WTC11 (cell line): ENCODE measurements around the gene IL20RB. TPM values are rescaled to one million over a fixed set of nuclear protein-coding genes. Genes with fewer than 3 reads are reported as not detected.

Experiments
- ATAC-seq: fragments of 200-7000 bp; cut with Tn5 transposase; 2 replicates; pipeline ENCODE4 v1.10.0; 2021; ENCODE audit warnings: mild to moderate bottlenecking, moderate library complexity
- CTCF ChIA-PET: fragments of 300-600 bp; sonication (Branson Sonifier 250); formaldehyde crosslinking; loops from one replicate; lab custom pipeline; 2021; ENCODE audit warnings: antibody characterized with exemption; lab: Charles Lee
- POLR2A ChIA-PET: fragments of 350-600 bp; sonication (Branson Sonifier 250); formaldehyde crosslinking; loops from one replicate; lab custom pipeline; 2021; ENCODE audit warnings: antibody characterized with exemption; lab: Charles Lee
- DNase-seq: peaks from one replicate; pipeline ENCODE4 v3.0.0; 2021; ENCODE audit warnings: low spot score
- H3K27ac Mint-ChIP-seq: 2 replicates; pipeline ENCODE4 v1.8.0; 2021; ENCODE audit warnings: mixed read lengths
- H3K27me3 Mint-ChIP-seq: 2 replicates; pipeline ENCODE4 v1.8.0; 2021; ENCODE audit warnings: low read depth, mild to moderate bottlenecking, moderate library complexity, mixed read lengths
- H3K36me3 Mint-ChIP-seq: 2 replicates; pipeline ENCODE4 v1.8.0; 2021; ENCODE audit warnings: mixed read lengths
- H3K4me1 Mint-ChIP-seq: 2 replicates; pipeline ENCODE4 v1.8.0; 2022; ENCODE audit warnings: mixed read lengths
- H3K4me3 Mint-ChIP-seq: 2 replicates; pipeline ENCODE4 v1.8.0; 2021; ENCODE audit warnings: mild to moderate bottlenecking, moderate library complexity, mixed read lengths
- H3K9me3 Mint-ChIP-seq: 2 replicates; pipeline ENCODE4 v1.8.0; 2021; ENCODE audit warnings: mixed read lengths
- AR ChIP-seq: fragments of 250-450 bp; sonication (Bioruptor Pico); IDR thresholded peaks from 2 replicates; pipeline ENCODE4 v1.9.0; 2021; ENCODE audit warnings: mild to moderate bottlenecking
- ATF3 ChIP-seq: sonication (generic); formaldehyde crosslinking; conservative IDR thresholded peaks from 2 replicates; pipeline ENCODE4 v1.8.1; 2022; ENCODE audit warnings: mild to moderate bottlenecking, missing genetic modification reagents
- ATF6 ChIP-seq: sonication (generic); formaldehyde crosslinking; IDR thresholded peaks from 2 replicates; pipeline ENCODE4 v1.8.1; 2023; ENCODE audit warnings: mild to moderate bottlenecking, missing genetic modification reagents
- CDX4 ChIP-seq: fragments of 250-450 bp; sonication (Bioruptor Pico); IDR thresholded peaks from 2 replicates; pipeline ENCODE4 v1.9.0; 2021; ENCODE audit warnings: moderate library complexity, mild to moderate bottlenecking, inconsistent platforms, borderline replicate concordance
- E2F5 ChIP-seq: sonication (generic); formaldehyde crosslinking; IDR thresholded peaks from 2 replicates; pipeline ENCODE4 v1.8.1; 2022; ENCODE audit warnings: mild to moderate bottlenecking, moderate library complexity, missing genetic modification reagents
- ELF4 ChIP-seq: sonication (generic); formaldehyde crosslinking; IDR thresholded peaks from 2 replicates; pipeline ENCODE4 v1.8.1; 2022; ENCODE audit warnings: low read depth, mild to moderate bottlenecking, moderate library complexity, missing genetic modification reagents
- ETV6 ChIP-seq: sonication (generic); formaldehyde crosslinking; IDR thresholded peaks from 2 replicates; pipeline ENCODE4 v1.8.1; 2022; ENCODE audit warnings: mild to moderate bottlenecking, missing genetic modification reagents
- FOXK1 ChIP-seq: sonication (generic); formaldehyde crosslinking; IDR thresholded peaks from 2 replicates; pipeline ENCODE4 v1.8.0; 2022; ENCODE audit warnings: mild to moderate bottlenecking, moderate library complexity, missing genetic modification reagents
- GTF2I ChIP-seq: fragments of 250-450 bp; sonication (Bioruptor Pico); conservative IDR thresholded peaks from 2 replicates; pipeline ENCODE4 v1.4.0; 2021; ENCODE audit warnings: mild to moderate bottlenecking
- HMGA2 ChIP-seq: fragments of 250-450 bp; sonication (Bioruptor Pico); IDR thresholded peaks from 2 replicates; pipeline ENCODE4 v1.4.0; 2021; ENCODE audit warnings: mild to moderate bottlenecking, moderate library complexity
- KAT7 ChIP-seq: sonication (generic); formaldehyde crosslinking; IDR thresholded peaks from 2 replicates; pipeline ENCODE4 v1.8.1; 2023; ENCODE audit warnings: missing genetic modification reagents, mild to moderate bottlenecking, borderline replicate concordance
- NFATC4 ChIP-seq: fragments of 250-450 bp; sonication (Bioruptor Pico); IDR thresholded peaks from 2 replicates; pipeline ENCODE4 v1.9.0; 2021; ENCODE audit warnings: mild to moderate bottlenecking
- NFE2L1 ChIP-seq: sonication (generic); formaldehyde crosslinking; IDR thresholded peaks from 2 replicates; pipeline ENCODE4 v1.8.1; 2023; ENCODE audit warnings: missing genetic modification reagents
- STAT6 ChIP-seq: sonication (generic); formaldehyde crosslinking; conservative IDR thresholded peaks from 2 replicates; pipeline ENCODE4 v1.8.1; 2023; ENCODE audit warnings: mild to moderate bottlenecking, low read depth, missing genetic modification reagents, moderate library complexity
- TP53 ChIP-seq: sonication (generic); formaldehyde crosslinking; IDR thresholded peaks from 2 replicates; pipeline ENCODE4 v1.8.1; 2023; ENCODE audit warnings: mild to moderate bottlenecking, missing genetic modification reagents
- ZBTB43 ChIP-seq: sonication (generic); formaldehyde crosslinking; IDR thresholded peaks from 2 replicates; pipeline ENCODE4 v1.8.1; 2023; ENCODE audit warnings: mild to moderate bottlenecking, missing genetic modification reagents
- ZMAT4 ChIP-seq: fragments of 250-450 bp; sonication (Bioruptor Pico); IDR thresholded peaks from 2 replicates; pipeline ENCODE4 v1.9.0; 2021; ENCODE audit warnings: mild to moderate bottlenecking
- ZNF232 ChIP-seq: sonication (generic); formaldehyde crosslinking; IDR thresholded peaks from 2 replicates; pipeline ENCODE4 v1.8.0; 2022; ENCODE audit warnings: mild to moderate bottlenecking, missing genetic modification reagents
- ZNF416 ChIP-seq: fragments of 250-450 bp; sonication (Bioruptor Pico); IDR thresholded peaks from 2 replicates; pipeline ENCODE4 v1.9.0; 2021; ENCODE audit warnings: mild to moderate bottlenecking, inconsistent platforms
- ZNF532 ChIP-seq: fragments of 250-450 bp; sonication (Bioruptor Pico); IDR thresholded peaks from 2 replicates; pipeline ENCODE4 v1.9.0; 2021; ENCODE audit warnings: mild to moderate bottlenecking, borderline replicate concordance
- total RNA-seq: library from RNA; stranded (reverse); gene quantifications from 3 replicates; pipeline ENCODE4 v1.2.3, GENCODE V29; 2021

The IL20RB gene
- total RNA-seq, 1 experiment from 2014 or later, result 2.3 TPM

- H3K27me3 Mint-ChIP-seq, result no peaks in the 10 kb centered on the region
- H3K9me3 Mint-ChIP-seq, result peaks cover 15% of the 10 kb centered on the region
- ChIA-PET POLR2A (interaction anchor here (0.7 kb wide), 1 partner anchor 96 kb away, joined by 7 read pairs; no protein-coding TSS in a partner anchor), CTCF (interaction anchor here (0.9 kb wide), 1 partner anchor 75 kb away, joined by 4 read pairs; no protein-coding TSS in a partner anchor)
- H3K27ac Mint-ChIP-seq, result no peak overlapping the region; the same call in 1 of the 2 replicates
- DNase-seq, result no peak
- H3K4me3 Mint-ChIP-seq, result no peak overlapping the region
- H3K36me3 Mint-ChIP-seq, result peaks cover 14% of the 10 kb centered on the region
- ATAC-seq, result no peak
- TF ChIP-seq FOXK1 (CRISPR knock-in tag), result no peak
- no peak for TF ChIP-seq ETV6 (CRISPR knock-in tag)
- TF ChIP-seq GTF2I (CRISPR knock-in tag), result no peak
- no peak for TF ChIP-seq ZMAT4 (CRISPR knock-in tag)
- TF ChIP-seq ELF4 (CRISPR knock-in tag), result no peak
- no peak for TF ChIP-seq NFATC4 (CRISPR knock-in tag)
- no peak for TF ChIP-seq ZNF532 (CRISPR knock-in tag)
- TF ChIP-seq ATF6, result no peak
- TF ChIP-seq CDX4 (CRISPR knock-in tag), result no peak
- TF ChIP-seq ZBTB43 (CRISPR knock-in tag), result no peak
- no peak for TF ChIP-seq TP53 (CRISPR knock-in tag)
- TF ChIP-seq KAT7 (CRISPR knock-in tag), result no peak
- TF ChIP-seq STAT6 (CRISPR knock-in tag), result no peak
- TF ChIP-seq, all 79 proteins: peak for 0
- H3K4me1 Mint-ChIP-seq, result peaks cover 47% of the 10 kb centered on the region
Measured at GRCh38 chr3:136939489-136939888, 18.3 kb upstream of the IL20RB start.

- H3K27me3 Mint-ChIP-seq, result no peaks in the 10 kb centered on the region
- H3K4me1 Mint-ChIP-seq, result peaks cover 47% of the 10 kb centered on the region
- CTCF ChIA-PET, result no interaction called here
- ATAC-seq (peak; percentile 30), DNase-seq (no peak)
- H3K27ac Mint-ChIP-seq, result peak overlapping the region; percentile 83
- H3K4me3 Mint-ChIP-seq, result no peak overlapping the region
- H3K9me3 Mint-ChIP-seq, result no peaks in the 10 kb centered on the region
- POLR2A ChIA-PET, result no interaction called here
- H3K36me3 Mint-ChIP-seq, result peaks cover 8% of the 10 kb centered on the region
- no peak for TF ChIP-seq ATF3 (CRISPR knock-in tag)
- TF ChIP-seq FOXK1 (CRISPR knock-in tag), result no peak
- TF ChIP-seq AR (CRISPR knock-in tag), result no peak
- TF ChIP-seq NFE2L1 (CRISPR knock-in tag), result no peak
- no peak for TF ChIP-seq HMGA2 (CRISPR knock-in tag)
- TF ChIP-seq ZNF232 (CRISPR knock-in tag), result no peak
- TF ChIP-seq ZNF416 (CRISPR knock-in tag), result no peak
- no peak for TF ChIP-seq E2F5 (CRISPR knock-in tag)
Measured at GRCh38 chr3:136942803-136943202, 15.0 kb upstream of the IL20RB start.
